Ammon's horn (tissue), 1 donor: Measurements from ENCODE around the gene SCYGR1.
A peak's percentile ranks its signal among the peaks of the same experiment; 100 is the strongest.

ENCODE experiments used
- DNase-seq: peaks from one replicate; pipeline ENCODE4 v3.0.0-alpha.2; 2016; ENCODE audit warnings: low spot score

SCYGR1 gene

GRCh38 chr2:227370791-227371312 is 16.9 kb downstream of the SCYGR1 start:
- DNase-seq = no peak

- no peak for DNase-seq
Observed at GRCh38 chr2:227370092-227370491, 17.7 kb downstream of the SCYGR1 start.

GRCh38 chr2:227368574-227368973 is 19.2 kb downstream of the SCYGR1 start:
- no peak for DNase-seq

- DNase-seq = no peak
Observed at GRCh38 chr2:227367427-227367795, 20.3 kb downstream of the SCYGR1 start.

GRCh38 chr2:227366769-227367426 is 20.9 kb downstream of the SCYGR1 start:
- DNase-seq = no peak

- DNase-seq = no peak
Observed at GRCh38 chr2:227365833-227366232, 21.9 kb downstream of the SCYGR1 start.

GRCh38 chr2:227364585-227365263 is 23.0 kb downstream of the SCYGR1 start:
- peak; percentile 63 for DNase-seq

GRCh38 chr2:227363756-227364155 is 24.0 kb downstream of the SCYGR1 start:
- DNase-seq = no peak

GRCh38 chr2:227360351-227360750 is 27.4 kb downstream of the SCYGR1 start:
- no peak for DNase-seq

GRCh38 chr2:227351639-227352038 is 36.1 kb downstream of the SCYGR1 start:
- no peak for DNase-seq

- DNase-seq = no peak
Observed at GRCh38 chr2:227349989-227350612, 37.6 kb downstream of the SCYGR1 start.

GRCh38 chr2:227348324-227348723 is 39.4 kb downstream of the SCYGR1 start:
- no peak for DNase-seq

- DNase-seq = no peak
Observed at GRCh38 chr2:227347117-227347516, 40.6 kb downstream of the SCYGR1 start.

GRCh38 chr2:227344231-227344630 is 43.5 kb downstream of the SCYGR1 start:
- no peak for DNase-seq

GRCh38 chr2:227341553-227341952 is 46.2 kb downstream of the SCYGR1 start:
- DNase-seq = no peak

- peak; percentile 54 for DNase-seq
Observed at GRCh38 chr2:227340106-227340505, 47.6 kb downstream of the SCYGR1 start.

GRCh38 chr2:227339098-227339599 is 48.6 kb downstream of the SCYGR1 start:
- no peak for DNase-seq
